Trophoblast cell (in vitro differentiated cells and primary cell): ENCODE data around the gene TRAF2.
A peak's percentile ranks its signal among the peaks of the same experiment; 100 is the strongest.

Experiments
- DNase-seq, 2 donors: peaks; one replicate each; pipeline ENCODE4 v3.0.0-alpha.2; 2016
- H2AFZ ChIP-seq: 2 replicates; pipeline ENCODE4 v1.6.1; 2013; ENCODE audit warnings: low read length, moderate library complexity, mild to moderate bottlenecking; ENCODE audit not compliant: insufficient read depth, poor library complexity
- H2AK5ac ChIP-seq: 2 replicates; pipeline ENCODE4 v1.6.1; 2013; ENCODE audit warnings: mild to moderate bottlenecking, low read length
- H2BK120ac ChIP-seq: 2 replicates; pipeline ENCODE4 v1.6.1; 2013; ENCODE audit warnings: low read length, mild to moderate bottlenecking, moderate library complexity; ENCODE audit not compliant: insufficient read depth, poor library complexity
- H2BK12ac ChIP-seq: 2 replicates; pipeline ENCODE4 v1.6.1; 2013; ENCODE audit warnings: mild to moderate bottlenecking, low read length, moderate library complexity
- H2BK5ac ChIP-seq: 2 replicates; pipeline ENCODE4 v1.6.1; 2013; ENCODE audit warnings: low read length, low read depth, moderate library complexity, mild to moderate bottlenecking; ENCODE audit not compliant: poor library complexity
- H3K14ac ChIP-seq: 2 replicates; pipeline ENCODE4 v1.6.1; 2013; ENCODE audit warnings: mild to moderate bottlenecking, low read length
- H3K18ac ChIP-seq: 2 replicates; pipeline ENCODE4 v1.6.1; 2013; ENCODE audit warnings: mild to moderate bottlenecking, low read length
- H3K23ac ChIP-seq: 2 replicates; pipeline ENCODE4 v1.6.1; 2013; ENCODE audit warnings: low read length
- H3K27ac ChIP-seq: 2 replicates; pipeline ENCODE4 v1.5.1; 2013; ENCODE audit warnings: low read depth, mild to moderate bottlenecking, inconsistent platforms, low read length, moderate library complexity
- H3K27me3 ChIP-seq: 2 replicates; pipeline ENCODE4 v1.6.1; 2013; ENCODE audit warnings: inconsistent platforms, mild to moderate bottlenecking, low read length, moderate library complexity; ENCODE audit not compliant: insufficient read depth
- H3K36me3 ChIP-seq, 2 experiments: 1 replicate in 1 of 2; 2 replicates in 1 of 2; pipeline ENCODE4 v1.6.1; 2013; ENCODE audit warnings: low read length in 2 of 2, mild to moderate bottlenecking in 2 of 2, moderate library complexity in 1 of 2; ENCODE audit not compliant: insufficient read depth in 2 of 2, control insufficient read depth in 1 of 2
- H3K4ac ChIP-seq: 2 replicates; pipeline ENCODE4 v1.6.1; 2013; ENCODE audit warnings: low read depth, mild to moderate bottlenecking, low read length, moderate library complexity
- H3K4me1 ChIP-seq, 2 experiments: 1 replicate in 1 of 2; 2 replicates in 1 of 2; pipeline ENCODE4 v1.6.1; 2013; ENCODE audit warnings: low read length in 2 of 2, mild to moderate bottlenecking in 2 of 2, moderate library complexity in 1 of 2; ENCODE audit not compliant: insufficient read depth in 2 of 2, control insufficient read depth in 1 of 2
- H3K4me2 ChIP-seq: 2 replicates; pipeline ENCODE4 v1.6.1; 2013; ENCODE audit warnings: inconsistent platforms, mild to moderate bottlenecking, low read length, moderate library complexity
- H3K4me3 ChIP-seq: 2 replicates; pipeline ENCODE4 v1.5.1; 2013; ENCODE audit warnings: mild to moderate bottlenecking, low read depth, low read length, inconsistent platforms
- H3K79me1 ChIP-seq: one replicate; pipeline ENCODE4 v1.6.1; 2013; ENCODE audit warnings: low read length
- H3K79me2 ChIP-seq: 2 replicates; pipeline ENCODE4 v1.6.1; 2013; ENCODE audit warnings: low read length, mild to moderate bottlenecking; ENCODE audit not compliant: control insufficient read depth, insufficient read depth, poor library complexity
- H3K9ac ChIP-seq: 2 replicates; pipeline ENCODE4 v1.6.1; 2013; ENCODE audit warnings: mild to moderate bottlenecking, low read length
- H3K9me3 ChIP-seq: 2 replicates; pipeline ENCODE4 v1.6.1; 2013; ENCODE audit warnings: low read depth, mild to moderate bottlenecking, control low read depth, inconsistent platforms, low read length; ENCODE audit not compliant: insufficient read depth
- H4K12ac ChIP-seq: 2 replicates; pipeline ENCODE4 v1.6.1; 2013; ENCODE audit warnings: low read depth, mild to moderate bottlenecking, low read length, moderate library complexity
- H4K8ac ChIP-seq: 2 replicates; pipeline ENCODE4 v1.6.1; 2013; ENCODE audit warnings: low read depth, mild to moderate bottlenecking, low read length, moderate library complexity
- H4K91ac ChIP-seq: one replicate; pipeline ENCODE4 v1.6.1; 2013; ENCODE audit warnings: low read depth, mild to moderate bottlenecking, low read length, moderate library complexity
- WGBS: extraction: QIAGEN DNeasy Blood & Tissue Kit; methylation state at CpG from one replicate; pipeline ENCODE4 v1.1.7; 2013; ENCODE audit warnings: missing lambda C conversion rate; ENCODE audit not compliant: insufficient read length, insufficient coverage; ENCODE audit errors: extremely low coverage; 5-methylcytosine and 5-hydroxymethylcytosine counted together

Gene TRAF2

DNA sequence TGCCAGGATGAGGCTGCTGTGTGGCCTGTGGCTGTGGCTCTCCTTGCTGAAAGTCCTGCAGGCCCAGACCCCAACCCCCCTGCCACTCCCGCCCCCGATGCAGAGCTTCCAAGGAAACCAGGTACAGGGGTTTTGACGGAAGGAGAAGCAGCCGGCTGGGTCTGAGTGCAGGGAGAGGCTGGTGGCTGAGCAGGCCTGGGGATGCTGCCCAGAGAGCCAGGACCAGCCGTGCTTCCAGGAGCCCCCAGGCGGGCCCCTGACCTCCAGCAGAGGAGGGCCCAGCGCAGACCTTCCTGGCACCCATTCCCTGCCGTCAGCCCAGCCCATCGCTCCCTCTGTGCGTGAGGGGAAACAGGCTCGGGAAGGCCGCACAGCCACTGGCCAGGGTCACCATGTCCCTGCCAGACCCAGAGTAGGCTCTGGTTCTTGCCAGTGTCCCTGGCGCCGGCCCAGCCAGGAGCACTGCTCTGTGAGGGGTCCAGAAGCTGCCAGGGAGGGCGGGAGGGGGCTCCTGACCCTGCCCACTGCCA lies 66.1 kb downstream of the TRAF2 start:
- no CpG with 5 or more reads among the region's 15 CpGs for WGBS
- Histone ChIP-seq H3K4ac (no peak overlapping the region), H3K23ac (no peak overlapping the region), H3K27ac (no peak overlapping the region), H2BK120ac (no peak overlapping the region), H3K14ac (no peak overlapping the region), H2AK5ac (no peak overlapping the region), H3K4me2 (no peak overlapping the region), H3K18ac (no peak overlapping the region), H3K9ac (no peak overlapping the region), H4K91ac (no peak overlapping the region), H3K4me3 (no peak overlapping the region), H3K36me3 (no peaks in the 10 kb centered on the region), H3K79me2 (peaks cover 3% of the 10 kb centered on the region), H2BK12ac (no peak overlapping the region), H4K12ac (no peak overlapping the region), H3K27me3 (no peaks in the 10 kb centered on the region), H3K4me1 (peaks cover 8 to 12% of the 10 kb centered on the region in 2 experiments), H3K9me3 (peaks cover 4% of the 10 kb centered on the region), H3K79me1 (peaks cover 8% of the 10 kb centered on the region), H2BK5ac (no peak overlapping the region), H4K8ac (no peak overlapping the region), H2AFZ (no peak overlapping the region)
- no peak for DNase-seq

DNA sequence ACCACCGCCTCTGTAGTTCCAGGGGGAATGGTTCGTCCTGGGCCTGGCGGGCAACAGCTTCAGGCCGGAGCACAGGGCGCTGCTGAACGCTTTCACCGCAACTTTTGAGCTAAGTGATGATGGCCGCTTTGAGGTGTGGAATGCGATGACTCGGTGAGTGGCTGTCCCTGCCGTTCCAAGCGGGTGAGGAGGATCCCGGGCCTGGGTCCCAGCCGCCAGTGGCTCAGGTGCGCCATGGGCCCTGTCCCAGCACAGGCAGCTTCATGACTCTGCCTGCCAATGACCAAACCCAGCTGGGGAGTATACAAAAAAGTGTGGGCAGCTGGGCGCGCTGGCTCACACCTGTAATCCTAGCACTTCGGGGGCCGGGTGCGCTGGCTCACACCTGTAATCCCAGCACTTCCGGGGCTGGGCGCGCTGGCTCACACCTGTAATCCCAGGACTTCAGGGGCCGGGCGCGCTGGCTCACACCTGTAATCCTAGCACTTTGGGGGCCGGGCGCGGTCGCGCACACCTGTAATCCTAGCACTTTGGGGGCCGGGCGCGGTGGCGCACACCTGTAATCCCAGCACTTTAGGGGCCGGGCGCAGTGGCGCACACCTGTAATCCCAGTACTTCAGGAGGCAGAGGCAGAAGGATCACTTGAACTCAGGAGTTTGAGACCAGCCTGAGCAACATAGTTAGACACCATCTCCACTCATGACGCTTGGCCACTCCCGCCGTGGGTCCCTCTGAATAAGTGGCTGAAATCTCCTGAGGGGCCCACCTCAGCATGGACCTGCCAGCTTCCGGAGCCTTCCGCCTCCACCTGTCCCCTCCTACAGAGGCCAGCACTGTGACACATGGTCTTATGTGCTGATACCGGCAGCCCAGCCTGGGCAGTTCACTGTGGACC lies 66.8 kb downstream of the TRAF2 start:
- H3K36me3 ChIP-seq = no peaks in the 10 kb centered on the region
- no peak overlapping the region for H2BK120ac ChIP-seq
- no peak overlapping the region for H2BK5ac ChIP-seq
- H4K91ac ChIP-seq = no peak overlapping the region
- H3K79me1 ChIP-seq = peaks cover 8% of the 10 kb centered on the region
- no peak overlapping the region for H2AFZ ChIP-seq
- H4K12ac ChIP-seq = no peak overlapping the region
- H3K27me3 ChIP-seq = no peaks in the 10 kb centered on the region
- no peak overlapping the region for H3K4me2 ChIP-seq
- H3K4me3 ChIP-seq = no peak overlapping the region
- no peak overlapping the region for H3K23ac ChIP-seq
- no peak for DNase-seq
- H3K9ac ChIP-seq = no peak overlapping the region
- peaks cover 7% of the 10 kb centered on the region for H3K9me3 ChIP-seq
- H2BK12ac ChIP-seq = no peak overlapping the region
- no peak overlapping the region for H3K4ac ChIP-seq
- peaks cover 3% of the 10 kb centered on the region for H3K79me2 ChIP-seq
- no peak overlapping the region for H3K14ac ChIP-seq
- no peak overlapping the region for H3K27ac ChIP-seq
- H3K4me1 ChIP-seq = peaks cover 8 to 12% of the 10 kb centered on the region in 2 experiments
- H4K8ac ChIP-seq = no peak overlapping the region
- H3K18ac ChIP-seq = no peak overlapping the region
- WGBS = no CpG with 5 or more reads among the region's 44 CpGs
- no peak overlapping the region for H2AK5ac ChIP-seq

DNA sequence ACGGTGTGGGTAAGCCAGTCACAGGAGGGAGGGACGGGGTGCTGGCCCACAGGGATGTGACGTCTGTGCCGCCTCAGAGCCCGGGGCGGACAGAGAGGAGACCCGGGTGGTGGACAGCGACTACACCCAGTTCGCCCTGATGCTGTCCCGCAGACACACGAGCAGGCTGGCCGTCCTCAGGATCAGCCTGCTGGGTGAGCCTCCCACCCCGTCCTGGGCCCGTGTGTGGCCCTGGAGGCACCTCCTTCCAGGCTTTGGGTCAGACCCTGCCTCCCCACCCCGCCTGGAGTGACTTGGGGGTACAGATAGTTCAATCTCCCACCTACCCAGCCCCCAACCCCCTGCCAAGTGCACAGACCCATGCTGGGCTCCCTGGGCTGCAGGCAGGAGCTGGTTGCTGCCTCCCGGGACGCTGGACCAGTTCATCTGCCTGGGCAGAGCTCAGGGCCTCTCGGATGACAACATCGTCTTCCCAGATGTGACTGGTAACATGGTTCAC lies 67.5 kb downstream of the TRAF2 start:
- Histone ChIP-seq H2AK5ac (no peak overlapping the region), H3K79me2 (peaks cover 3% of the 10 kb centered on the region), H3K4me3 (no peak overlapping the region), H3K27me3 (no peaks in the 10 kb centered on the region), H3K9me3 (peaks cover 10% of the 10 kb centered on the region), H3K27ac (no peak overlapping the region), H2BK120ac (no peak overlapping the region), H3K4ac (no peak overlapping the region), H3K4me1 (peaks cover 8 to 12% of the 10 kb centered on the region in 2 experiments), H2BK12ac (no peak overlapping the region), H3K18ac (no peak overlapping the region), H4K12ac (no peak overlapping the region), H2AFZ (no peak overlapping the region), H3K4me2 (no peak overlapping the region), H3K36me3 (no peaks in the 10 kb centered on the region), H3K14ac (no peak overlapping the region), H4K8ac (no peak overlapping the region), H3K9ac (no peak overlapping the region), H2BK5ac (no peak overlapping the region), H3K79me1 (peaks cover 8% of the 10 kb centered on the region), H3K23ac (no peak overlapping the region), H4K91ac (no peak overlapping the region)
- no CpG with 5 or more reads among the region's 19 CpGs for WGBS
- no peak for DNase-seq

DNA sequence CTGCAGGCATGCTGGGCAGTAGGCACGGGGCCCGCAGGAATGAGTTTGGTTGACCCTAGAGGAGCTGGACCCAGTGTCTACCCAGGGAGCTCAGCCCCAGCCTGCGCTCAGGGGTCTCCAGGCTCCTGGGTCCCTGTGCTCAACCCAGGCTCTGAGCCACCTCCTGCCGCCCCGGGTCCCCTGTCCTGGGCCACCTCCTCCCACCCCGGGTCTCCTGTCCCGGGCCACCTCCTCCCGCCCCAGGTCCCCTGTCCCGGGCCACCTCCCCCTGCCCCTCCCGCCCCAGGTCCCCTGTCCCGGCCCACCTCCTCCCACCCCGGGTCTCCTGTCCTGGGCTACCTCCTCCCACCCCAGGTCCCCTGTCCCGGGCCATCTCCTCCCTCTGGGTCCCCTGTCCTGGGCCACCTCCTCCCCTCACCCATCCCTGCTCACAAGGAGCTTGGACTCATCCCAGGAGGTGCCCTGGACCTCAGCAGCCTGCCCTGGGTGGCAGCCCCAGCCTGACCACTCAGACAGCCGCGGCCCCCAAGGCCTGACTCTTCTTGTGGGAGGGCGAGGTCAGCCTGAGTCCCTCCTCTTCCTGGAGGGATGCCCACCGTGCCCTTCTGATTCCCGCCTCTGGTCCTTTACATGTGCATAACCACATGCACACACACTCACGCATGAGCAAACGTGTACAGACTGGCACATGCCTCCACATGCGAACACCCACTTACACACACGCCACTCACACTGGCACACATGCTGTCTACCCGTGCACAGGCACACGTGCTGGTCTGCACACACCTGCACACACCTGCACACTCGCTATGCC lies 68.2 kb downstream of the TRAF2 start:
- Histone ChIP-seq H3K27ac (no peak overlapping the region), H3K9me3 (peaks cover 10% of the 10 kb centered on the region), H3K9ac (no peak overlapping the region), H3K36me3 (no peaks in the 10 kb centered on the region), H4K12ac (no peak overlapping the region), H4K91ac (no peak overlapping the region), H3K4ac (no peak overlapping the region), H2AFZ (no peak overlapping the region), H4K8ac (no peak overlapping the region), H3K27me3 (no peaks in the 10 kb centered on the region), H3K18ac (no peak overlapping the region), H3K79me2 (peaks cover 3% of the 10 kb centered on the region), H3K4me2 (no peak overlapping the region), H3K79me1 (peaks cover 10% of the 10 kb centered on the region), H2BK120ac (no peak overlapping the region), H3K4me3 (peak overlapping the region; percentile 59), H2AK5ac (no peak overlapping the region), H2BK5ac (no peak overlapping the region), H2BK12ac (no peak overlapping the region), H3K4me1 (peaks cover 6 to 9% of the 10 kb centered on the region in 2 experiments), H3K23ac (no peak overlapping the region), H3K14ac (no peak overlapping the region)
- whole genome bisulfite sequencing = no CpG with 5 or more reads among the region's 25 CpGs
- DNase-seq = no peak
